EH (cell line): ENCODE measurements around the gene PTPRJ.
"Not testable (repeated sequence)": the region's sequence is repeated elsewhere in the genome, so short reads cannot be mapped to it uniquely, and the experiment has no call there.

Source experiments
- DNase-seq: peaks from one replicate; pipeline ENCODE4 v3.0.0-alpha.2; 2015; ENCODE audit warnings: low read depth

The PTPRJ gene

DNA sequence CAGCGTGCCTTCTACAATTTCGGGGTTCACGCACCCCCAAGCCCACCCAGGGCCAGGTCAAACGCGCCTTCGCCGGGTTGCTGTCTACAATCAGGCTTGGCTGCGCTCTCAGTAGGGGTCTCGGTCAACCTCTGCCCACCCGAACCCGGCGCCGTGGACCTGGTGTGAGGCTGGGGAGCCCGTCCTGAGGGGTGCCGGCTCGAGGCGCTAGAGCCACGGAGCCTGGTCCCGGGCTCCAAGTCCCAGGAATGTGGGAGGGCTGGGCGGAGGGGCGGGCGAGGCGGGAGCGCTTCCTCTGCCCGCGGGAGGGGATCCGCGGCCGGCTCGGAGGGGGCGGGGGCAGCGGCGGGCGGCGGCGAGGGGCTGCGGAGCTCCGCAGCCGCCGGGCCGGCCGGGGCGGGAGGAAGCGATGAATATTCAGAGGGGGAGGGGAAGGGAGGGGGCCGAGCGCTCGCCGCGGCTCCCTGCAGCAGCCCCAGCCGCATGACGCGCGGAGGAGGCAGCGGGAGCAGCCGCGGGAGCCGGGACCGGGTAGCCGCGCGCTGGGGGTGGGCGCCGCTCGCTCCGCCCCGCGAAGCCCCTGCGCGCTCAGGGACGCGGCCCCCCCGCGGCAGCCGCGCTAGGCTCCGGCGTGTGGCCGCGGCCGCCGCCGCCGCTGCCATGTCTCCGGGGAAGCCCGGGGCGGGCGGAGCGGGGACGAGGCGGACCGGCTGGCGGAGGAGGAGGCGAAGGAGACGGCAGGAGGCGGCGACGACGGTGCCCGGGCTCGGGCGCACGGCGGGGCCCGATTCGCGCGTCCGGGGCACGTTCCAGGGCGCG lies at the start of gene PTPRJ:
Gene PTPRJ (plus strand): TSS at position 472 of the 819 bp plus-strand sequence. CDS start 354 bp downstream, outside the sequence.
- DNase-seq = peak; percentile 69

- no peak for DNase-seq
These were observed 47.8 kb upstream of the PTPRJ start for GRCh38 chr11:47932544-47932943.

- not testable (repeated sequence) for DNase-seq
These were observed 46.6 kb upstream of the PTPRJ start for GRCh38 chr11:47933797-47934196.

- DNase-seq = no peak
These were observed 41.4 kb upstream of the PTPRJ start for GRCh38 chr11:47938791-47939560.

DNA sequence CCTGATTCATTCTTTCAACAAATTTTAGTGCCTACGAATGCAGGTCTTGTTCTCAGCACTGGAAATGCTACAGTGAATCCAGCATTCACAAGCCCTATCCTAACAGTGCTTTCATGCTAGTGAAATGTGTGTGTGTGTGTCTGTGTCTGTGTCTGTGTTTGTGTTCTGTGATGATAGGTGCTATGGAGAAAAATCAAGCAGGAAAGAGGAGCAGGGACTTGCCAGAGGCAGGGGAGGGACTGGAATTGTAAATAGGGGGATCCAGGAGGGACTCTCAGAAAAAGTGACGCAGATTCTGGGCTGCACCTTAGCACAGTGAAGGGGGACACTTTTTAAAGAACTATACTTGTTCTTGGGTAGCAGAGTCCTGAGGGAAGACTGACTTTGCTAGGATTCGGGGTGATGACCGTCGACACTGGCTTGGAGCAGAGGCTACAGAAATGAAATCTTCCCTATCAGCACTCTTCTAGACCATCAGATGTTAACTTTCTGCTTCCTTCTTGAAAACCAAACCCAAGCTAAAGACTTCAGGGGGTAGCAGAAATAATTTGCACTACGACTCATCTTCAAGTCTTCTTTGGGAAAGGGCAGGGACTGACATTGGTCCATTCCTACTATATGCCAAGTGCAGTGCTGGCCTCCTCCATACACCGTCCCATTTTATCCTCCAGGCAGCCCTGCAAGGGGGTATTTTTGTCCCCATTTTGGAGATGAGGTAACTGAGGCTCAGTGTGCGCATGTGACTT lies 39.3 kb upstream of the PTPRJ start:
- DNase-seq = peak; percentile 52

GRCh38 chr11:47941907-47942558 lies 38.3 kb upstream of the PTPRJ start:
- no peak for DNase-seq

- DNase-seq = no peak
These were observed 36.4 kb upstream of the PTPRJ start for GRCh38 chr11:47943721-47944586.

- no peak for DNase-seq
These were observed 35.7 kb upstream of the PTPRJ start for GRCh38 chr11:47944632-47945031.

DNA sequence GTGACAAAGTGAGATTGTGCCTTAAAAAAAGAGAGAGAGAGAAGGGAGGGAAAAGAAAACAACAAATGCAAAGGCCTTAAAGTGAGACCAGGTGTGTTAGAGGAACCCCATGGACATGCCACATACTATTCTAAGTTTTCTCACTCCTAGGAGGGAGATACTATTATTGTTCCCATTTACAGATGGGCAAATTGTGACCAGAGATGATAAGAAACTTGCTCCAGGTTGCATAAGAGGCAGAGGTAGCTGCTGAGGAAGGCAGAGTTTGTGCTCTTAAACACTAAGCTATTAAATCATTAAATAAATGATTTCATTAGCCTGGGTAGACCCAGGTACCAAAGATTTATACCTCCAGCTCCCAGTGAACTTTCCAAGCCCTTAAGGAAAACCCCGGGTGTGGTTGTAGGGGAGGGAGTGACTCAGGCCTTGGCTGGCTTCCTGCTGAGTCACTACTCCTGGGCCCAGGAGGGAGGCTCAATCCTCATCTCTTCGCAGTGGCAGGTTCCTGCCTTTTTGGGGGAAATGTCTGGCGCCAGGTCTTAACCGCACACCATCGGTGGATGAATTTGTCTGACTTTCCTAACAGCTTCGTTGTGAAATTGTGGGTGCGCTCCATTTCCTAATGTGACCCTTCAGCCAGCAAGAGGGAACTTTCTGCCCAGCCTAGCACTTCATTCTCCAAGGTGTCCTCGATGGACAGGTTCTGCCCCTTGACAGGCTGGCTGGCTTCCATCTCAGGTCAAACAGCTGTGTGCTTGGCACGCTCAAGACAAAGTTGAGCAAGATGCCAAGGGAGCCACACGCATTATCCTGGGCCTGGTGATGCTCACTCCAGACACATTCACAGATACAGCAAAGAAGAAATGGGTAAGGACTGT lies 33.4 kb upstream of the PTPRJ start:
- peak; percentile 94 for DNase-seq

- DNase-seq = peak; percentile 52
These were observed 32.2 kb upstream of the PTPRJ start for GRCh38 chr11:47948137-47948536.

GRCh38 chr11:47949001-47949675 lies 31.2 kb upstream of the PTPRJ start:
- DNase-seq = not testable (repeated sequence)

GRCh38 chr11:47950396-47950795 lies 30.0 kb upstream of the PTPRJ start:
- no peak for DNase-seq

GRCh38 chr11:47951504-47951903 lies 28.9 kb upstream of the PTPRJ start:
- not testable (repeated sequence) for DNase-seq

GRCh38 chr11:47955061-47955755 lies 25.2 kb upstream of the PTPRJ start:
- no peak for DNase-seq

- no peak for DNase-seq
These were observed 20.3 kb upstream of the PTPRJ start for GRCh38 chr11:47960015-47960414.

DNA sequence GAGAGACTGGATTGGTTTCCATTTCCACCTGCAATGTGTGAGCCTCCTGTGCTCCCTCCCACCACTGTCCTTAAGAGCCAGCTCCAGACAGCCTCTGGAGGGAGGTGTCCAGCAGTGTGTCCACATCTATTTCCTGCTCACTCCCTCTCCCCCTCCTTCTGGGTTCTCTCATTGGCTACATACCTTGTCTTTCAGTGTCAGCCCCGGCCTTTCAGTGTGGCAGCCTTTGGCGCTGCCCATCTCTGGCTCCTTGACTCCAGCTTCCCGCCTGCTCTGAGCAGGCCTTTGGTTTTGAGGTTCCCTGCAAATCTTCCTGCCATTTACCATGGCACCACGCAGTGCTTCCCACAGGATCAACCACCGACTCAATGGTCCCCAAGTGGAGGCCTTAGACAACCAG lies 19.0 kb upstream of the PTPRJ start:
- DNase-seq = no peak

GRCh38 chr11:47964546-47964945 lies 15.8 kb upstream of the PTPRJ start:
- DNase-seq = no peak
